Upper lobe of left lung (tissue), 4 donors: Measurements from ENCODE around the gene FAM3B.

Source experiments
- POLR2A ChIP-seq, 4 donors: fragments of 450-650 bp; IDR thresholded peaks; one replicate each; pipeline ENCODE4 v1.5.1; 2016 to 2017; ENCODE audit warnings: antibody characterized with exemption in 4 of 4, mild to moderate bottlenecking in 2 of 4
- TF ChIP-seq, protein P1 (sequence below), 6 experiments: fragments of 450-650 bp in 4 of 6; fragments of 200-600 bp in 2 of 6; sonication (generic) in 2 of 6; IDR thresholded peaks; one replicate each; pipeline ENCODE4 v1.5.1; 2016 to 2019; ENCODE audit warnings: antibody characterized with exemption in 6 of 6

DNA sequence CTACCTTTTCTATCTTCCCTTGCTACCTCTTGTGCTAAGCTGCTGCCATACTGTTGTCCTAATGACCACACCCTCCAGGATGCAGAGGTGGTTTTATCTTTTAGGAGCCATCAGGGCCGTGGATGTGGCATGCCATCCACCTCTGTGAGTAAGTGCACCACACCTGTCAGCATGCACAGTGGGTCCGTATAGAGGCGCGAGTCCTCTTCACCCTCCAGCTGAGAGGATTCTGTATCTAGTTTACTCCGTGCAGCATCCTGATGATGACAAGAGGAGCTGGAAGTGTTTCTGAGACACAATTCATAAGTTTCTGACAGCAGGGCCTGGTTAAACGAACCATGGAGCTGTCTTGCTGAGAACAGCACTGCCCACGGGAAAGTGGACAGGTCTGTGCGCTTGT is 11.2 kb downstream of the FAM3B start:
- TF ChIP-seq, protein P1, sequence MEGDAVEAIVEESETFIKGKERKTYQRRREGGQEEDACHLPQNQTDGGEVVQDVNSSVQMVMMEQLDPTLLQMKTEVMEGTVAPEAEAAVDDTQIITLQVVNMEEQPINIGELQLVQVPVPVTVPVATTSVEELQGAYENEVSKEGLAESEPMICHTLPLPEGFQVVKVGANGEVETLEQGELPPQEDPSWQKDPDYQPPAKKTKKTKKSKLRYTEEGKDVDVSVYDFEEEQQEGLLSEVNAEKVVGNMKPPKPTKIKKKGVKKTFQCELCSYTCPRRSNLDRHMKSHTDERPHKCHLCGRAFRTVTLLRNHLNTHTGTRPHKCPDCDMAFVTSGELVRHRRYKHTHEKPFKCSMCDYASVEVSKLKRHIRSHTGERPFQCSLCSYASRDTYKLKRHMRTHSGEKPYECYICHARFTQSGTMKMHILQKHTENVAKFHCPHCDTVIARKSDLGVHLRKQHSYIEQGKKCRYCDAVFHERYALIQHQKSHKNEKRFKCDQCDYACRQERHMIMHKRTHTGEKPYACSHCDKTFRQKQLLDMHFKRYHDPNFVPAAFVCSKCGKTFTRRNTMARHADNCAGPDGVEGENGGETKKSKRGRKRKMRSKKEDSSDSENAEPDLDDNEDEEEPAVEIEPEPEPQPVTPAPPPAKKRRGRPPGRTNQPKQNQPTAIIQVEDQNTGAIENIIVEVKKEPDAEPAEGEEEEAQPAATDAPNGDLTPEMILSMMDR (IDR thresholded peaks at IDR 0.05): no peak
- no peak for TF ChIP-seq POLR2A (IDR thresholded peaks at IDR 0.05)
